Tibial nerve (tissue), 4 donors: ENCODE data around the gene ARL6. TPM values are rescaled to one million over a fixed set of nuclear protein-coding genes. Genes with fewer than 3 reads are reported as not detected.

ENCODE experiments used
- DNase-seq, 2 donors: peaks; one replicate each; pipeline ENCODE4 v3.0.0-alpha.2; 2019; ENCODE audit warnings: low spot score in 2 of 2
- H3K27ac ChIP-seq, 4 donors: fragments of 200-600 bp; sonication (generic) in 3 of 4; one replicate each; pipeline ENCODE4 v1.5.1; 2017 to 2019; ENCODE audit warnings: mild to moderate bottlenecking in 1 of 4
- H3K27me3 ChIP-seq, 2 donors: fragments of 200-600 bp; sonication (generic) in 1 of 2; one replicate each; pipeline versions ENCODE4 v1.5.1 to v1.6.0; 2017 to 2019
- H3K36me3 ChIP-seq, 3 donors: fragments of 200-600 bp; sonication (generic); one replicate each; pipeline ENCODE4 v1.5.1; 2018 to 2019
- H3K4me1 ChIP-seq, 4 donors: fragments of 200-600 bp; sonication (generic) in 3 of 4; one replicate each; pipeline ENCODE4 v1.5.1; 2017 to 2019
- H3K4me3 ChIP-seq, 4 donors: fragments of 200-600 bp; sonication (generic) in 3 of 4; one replicate each; pipeline ENCODE4 v1.5.1; 2017 to 2019; ENCODE audit warnings: mild to moderate bottlenecking in 1 of 4, moderate library complexity in 1 of 4
- H3K9me3 ChIP-seq, 4 donors: fragments of 200-600 bp; sonication (generic) in 3 of 4; one replicate each; pipeline ENCODE4 v1.5.1; 2017 to 2019
- EP300 ChIP-seq, 2 donors: sonication (generic); formaldehyde crosslinking; IDR thresholded peaks; one replicate each; pipeline ENCODE4 v1.6.1; 2017; ENCODE audit warnings: antibody characterized with exemption in 2 of 2, mild to moderate bottlenecking in 1 of 2
- POLR2A ChIP-seq, 2 donors: fragments of 450-650 bp; IDR thresholded peaks; one replicate each; pipeline ENCODE4 v1.6.1; 2017; ENCODE audit warnings: antibody characterized with exemption in 2 of 2, mild to moderate bottlenecking in 2 of 2, moderate library complexity in 2 of 2
- WGBS, 2 donors: methylation state at CpG; one replicate each; pipeline ENCODE4 v1.1.5; 2018; 5-methylcytosine and 5-hydroxymethylcytosine counted together
- total RNA-seq, 4 donors: library from RNA; depleted of rRNA; stranded (reverse); fragments of >200 nt; gene quantifications; one replicate each; pipeline ENCODE4 v1.1.0, GENCODE V29; 2016
- TF ChIP-seq, protein P1 (sequence below), 5 experiments: fragments of 200-600 bp in 3 of 5; fragments of 450-650 bp in 2 of 5; sonication (generic) in 3 of 5; IDR thresholded peaks; one replicate each; pipeline ENCODE4 v1.5.1; 2016 to 2019; ENCODE audit warnings: antibody characterized with exemption in 5 of 5, mild to moderate bottlenecking in 3 of 5, moderate library complexity in 2 of 5

ARL6 gene
- total RNA-seq, 4 donors from 2014 or later, result 7.6 to 18.6 (median 14.4) TPM

DNA sequence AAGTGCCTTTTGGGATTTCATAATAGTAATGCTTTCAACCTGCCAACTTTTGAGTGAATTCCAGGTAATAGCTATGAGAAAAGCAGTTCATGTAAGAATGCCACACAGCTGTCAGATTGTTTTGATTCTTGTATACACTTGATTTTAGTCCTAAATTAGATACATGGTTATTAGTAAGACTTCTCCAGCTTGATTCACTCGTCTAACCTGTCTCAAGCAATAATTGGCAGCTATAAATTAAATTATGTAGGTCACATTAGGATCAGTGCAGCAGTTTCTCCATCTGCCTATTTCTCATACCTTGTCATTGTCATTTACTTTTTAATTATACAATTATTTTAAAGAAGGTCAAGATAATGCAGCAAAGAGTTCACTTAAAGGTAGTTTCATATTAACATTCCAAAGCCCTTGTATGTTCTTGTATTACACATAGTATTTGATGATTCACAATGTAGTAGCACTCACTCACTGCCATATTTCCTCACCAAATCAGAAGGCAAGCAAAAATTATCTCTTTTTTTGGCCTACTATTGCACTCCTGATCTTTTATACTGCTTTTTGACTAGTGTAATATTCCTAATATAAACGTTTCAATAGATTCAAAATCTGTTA, 46.3 kb downstream of the ARL6 start:
- TF ChIP-seq, protein P1, sequence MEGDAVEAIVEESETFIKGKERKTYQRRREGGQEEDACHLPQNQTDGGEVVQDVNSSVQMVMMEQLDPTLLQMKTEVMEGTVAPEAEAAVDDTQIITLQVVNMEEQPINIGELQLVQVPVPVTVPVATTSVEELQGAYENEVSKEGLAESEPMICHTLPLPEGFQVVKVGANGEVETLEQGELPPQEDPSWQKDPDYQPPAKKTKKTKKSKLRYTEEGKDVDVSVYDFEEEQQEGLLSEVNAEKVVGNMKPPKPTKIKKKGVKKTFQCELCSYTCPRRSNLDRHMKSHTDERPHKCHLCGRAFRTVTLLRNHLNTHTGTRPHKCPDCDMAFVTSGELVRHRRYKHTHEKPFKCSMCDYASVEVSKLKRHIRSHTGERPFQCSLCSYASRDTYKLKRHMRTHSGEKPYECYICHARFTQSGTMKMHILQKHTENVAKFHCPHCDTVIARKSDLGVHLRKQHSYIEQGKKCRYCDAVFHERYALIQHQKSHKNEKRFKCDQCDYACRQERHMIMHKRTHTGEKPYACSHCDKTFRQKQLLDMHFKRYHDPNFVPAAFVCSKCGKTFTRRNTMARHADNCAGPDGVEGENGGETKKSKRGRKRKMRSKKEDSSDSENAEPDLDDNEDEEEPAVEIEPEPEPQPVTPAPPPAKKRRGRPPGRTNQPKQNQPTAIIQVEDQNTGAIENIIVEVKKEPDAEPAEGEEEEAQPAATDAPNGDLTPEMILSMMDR (IDR thresholded peaks at IDR 0.05), result no peak
- TF ChIP-seq POLR2A (IDR thresholded peaks at IDR 0.05) (no peak), EP300 (IDR thresholded peaks at IDR 0.05) (no peak)
- H3K27me3 ChIP-seq, result no peaks in the 10 kb centered on the region
- no peak overlapping the region for H3K4me3 ChIP-seq
- 81 to 89% methylated on average over 2 of the region's 2 CpGs for WGBS, 2 donors
- no peak overlapping the region for H3K27ac ChIP-seq
- no peaks in the 10 kb centered on the region for H3K9me3 ChIP-seq
- H3K4me1 ChIP-seq, result no peaks in the 10 kb centered on the region
- H3K36me3 ChIP-seq, result no peaks in the 10 kb centered on the region
- DNase-seq, result no peak

DNA sequence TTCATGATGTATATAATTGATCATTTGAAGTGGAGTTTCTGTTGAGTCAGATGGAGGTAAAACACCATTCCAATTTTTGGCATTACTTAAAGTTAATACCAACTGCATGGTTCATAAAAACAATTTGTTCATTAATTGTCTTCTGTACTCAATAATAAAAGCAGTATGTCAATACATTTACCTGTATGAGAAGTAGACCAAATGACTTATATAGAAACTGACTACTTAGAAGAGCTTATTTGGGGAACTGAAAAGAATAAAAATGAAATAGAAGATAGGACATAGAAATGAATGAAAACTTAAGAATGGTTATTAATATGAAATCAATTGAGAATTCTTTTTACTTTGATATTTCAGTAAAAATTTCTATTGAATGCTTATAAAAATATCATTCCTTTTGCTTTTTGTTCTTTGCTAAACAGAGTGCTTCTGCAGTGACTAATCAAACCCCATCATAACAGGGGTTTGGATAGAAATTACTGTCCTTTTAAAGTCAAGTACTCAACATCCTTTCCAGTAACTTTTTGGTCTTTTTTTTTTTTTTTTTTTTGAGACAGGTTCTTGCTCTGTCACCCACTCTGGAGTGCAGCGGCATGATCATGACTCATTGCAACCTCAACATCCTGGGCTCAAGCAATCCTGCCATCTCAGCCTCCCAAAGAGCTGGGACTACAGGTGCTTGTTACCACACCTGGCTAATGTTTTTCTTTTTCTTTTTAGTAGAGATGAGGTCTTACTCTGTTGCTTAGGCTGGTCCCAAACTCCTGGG, 50.8 kb downstream of the ARL6 start:
- no peak overlapping the region for H3K27ac ChIP-seq
- 0 to 44% methylated on average over 1 of the region's 1 CpG for WGBS, 2 donors
- no peaks in the 10 kb centered on the region for H3K4me1 ChIP-seq
- no peak for DNase-seq
- no peaks in the 10 kb centered on the region for H3K27me3 ChIP-seq
- TF ChIP-seq, protein P1 (IDR thresholded peaks at IDR 0.05), result no peak
- no peak for TF ChIP-seq POLR2A (IDR thresholded peaks at IDR 0.05)
- no peak overlapping the region for H3K4me3 ChIP-seq
- no peaks in the 10 kb centered on the region for H3K9me3 ChIP-seq
- H3K36me3 ChIP-seq, result no peaks in the 10 kb centered on the region

- Histone ChIP-seq H3K4me3 (no peak overlapping the region), H3K27me3 (no peaks in the 10 kb centered on the region), H3K27ac (no peak overlapping the region), H3K36me3 (no peaks in the 10 kb centered on the region), H3K4me1 (peaks cover 0 to 7% (median 0%) of the 10 kb centered on the region in 4 donors), H3K9me3 (no peaks in the 10 kb centered on the region)
- 60 to 68% methylated on average over 2 of the region's 2 CpGs for WGBS, 2 donors
- TF ChIP-seq, protein P1 (IDR thresholded peaks at IDR 0.05), result no peak
- no peak for TF ChIP-seq EP300 (IDR thresholded peaks at IDR 0.05)
- TF ChIP-seq POLR2A (IDR thresholded peaks at IDR 0.05), result no peak
- DNase-seq, result no peak
Observed at GRCh38 chr3:97816811-97817210, 52.3 kb downstream of the ARL6 start.

- Histone ChIP-seq H3K4me3 (no peak overlapping the region), H3K27me3 (no peaks in the 10 kb centered on the region), H3K9me3 (no peaks in the 10 kb centered on the region), H3K4me1 (peaks cover 0 to 8% (median under 1%) of the 10 kb centered on the region in 4 donors), H3K27ac (no peak overlapping the region), H3K36me3 (no peaks in the 10 kb centered on the region)
- TF ChIP-seq, protein P1 (IDR thresholded peaks at IDR 0.05), result no peak
- no peak for DNase-seq
- WGBS, 2 donors, result 85 to 90% methylated on average over 3 of the region's 3 CpGs
Observed at GRCh38 chr3:97817965-97818364, 53.4 kb downstream of the ARL6 start.

- DNase-seq, result no peak
- peaks cover 0 to 35% (median 5%) of the 10 kb centered on the region in 4 donors for H3K4me1 ChIP-seq
- 86 to 92% methylated on average over 5 of the region's 5 CpGs for WGBS, 2 donors
- H3K36me3 ChIP-seq, result no peaks in the 10 kb centered on the region
- peak overlapping the region in 2 of 4 donors; percentile 66 to 82 for H3K4me3 ChIP-seq
- no peaks in the 10 kb centered on the region for H3K9me3 ChIP-seq
- no peaks in the 10 kb centered on the region for H3K27me3 ChIP-seq
- peak overlapping the region in 2 of 4 donors; percentile 91 for H3K27ac ChIP-seq
- TF ChIP-seq, protein P1 (IDR thresholded peaks at IDR 0.05), result no peak
Observed at GRCh38 chr3:97820780-97821179, 56.2 kb downstream of the ARL6 start.
